ENCODE results near the gene NFU1. TPM values are rescaled to one million over a fixed set of nuclear protein-coding genes. Genes with fewer than 3 reads are reported as not detected.
A peak's percentile ranks its signal among the peaks of the same experiment; 100 is the strongest.

NFU1 gene
- total and polyA plus RNA-seq, 2 experiments from 2014 or later: 38.5 to 74.3 TPM

DNA sequence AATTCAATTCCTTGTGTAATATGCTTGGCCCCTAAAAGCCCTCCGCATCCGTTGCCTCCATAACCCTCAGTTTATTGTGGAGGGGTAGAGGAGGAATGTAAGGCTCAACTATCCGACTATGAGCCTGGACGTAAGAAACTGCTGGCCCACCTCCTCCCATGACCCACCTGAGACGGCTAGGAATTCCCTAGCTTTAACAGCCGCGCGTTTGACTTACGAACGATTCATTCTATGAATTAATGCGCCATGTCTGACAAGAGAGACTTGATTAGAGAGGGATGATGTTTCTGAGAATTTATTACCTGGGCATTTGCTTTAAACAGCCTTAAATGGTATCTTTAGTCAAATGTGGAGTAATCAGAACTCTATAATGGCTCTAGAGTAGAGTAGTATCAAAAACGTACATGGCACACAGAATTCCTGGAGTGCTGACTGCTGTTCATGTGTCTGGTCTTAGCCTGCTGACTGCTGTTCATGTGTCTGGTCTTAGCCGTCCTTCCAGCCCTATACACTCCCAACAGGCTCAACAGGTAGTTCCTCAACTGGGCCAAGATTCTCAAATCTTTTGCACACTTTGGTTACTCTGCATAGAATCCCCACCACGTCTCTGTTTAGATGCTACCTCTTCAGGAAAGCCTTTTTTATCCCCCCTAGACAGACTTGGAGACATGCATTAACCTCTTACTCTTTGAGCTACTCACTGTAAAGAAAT, 49.3 kb downstream of the NFU1 start:
- DNase-seq: no peak
- TF ChIP-seq EZH2phosphoT487 (IDR thresholded peaks at IDR 0.05; ENCODE audit: insufficient read depth, low read depth) (no peak), EZH2 (IDR thresholded peaks at IDR 0.05; ENCODE audit: insufficient read depth, poor library complexity, severe bottlenecking) (no peak)
- H3K4me3 ChIP-seq: peak overlapping the region; percentile 94
- peak overlapping the region; percentile 87 for H3K4me2 ChIP-seq (ENCODE audit: unreplicated experiment)
- H3K27ac ChIP-seq: peak overlapping the region; percentile 85
- H3K79me2 ChIP-seq (ENCODE audit: insufficient read depth): peaks cover 41% of the 10 kb centered on the region
- H4K20me1 ChIP-seq (ENCODE audit: insufficient read depth): peaks cover 8% of the 10 kb centered on the region; the same call in 1 of the 2 replicates
- H3K9ac ChIP-seq: peak overlapping the region; percentile 97
- no peaks in the 10 kb centered on the region for H3K9me2 ChIP-seq (ENCODE audit: insufficient read depth)
- peaks cover 26% of the 10 kb centered on the region for H3K4me1 ChIP-seq (ENCODE audit: insufficient read depth)
- WGBS, 2 experiments (ENCODE audit: low coverage in 1 of 2, low lambda C conversion rate in 2 of 2, missing lambda C conversion rate in 2 of 2): 72 to 74% methylated on average over 14 of the region's 14 CpGs
- no peaks in the 10 kb centered on the region for H3K27me3 ChIP-seq (replicated peaks; ENCODE audit: insufficient read depth)
- no peaks in the 10 kb centered on the region for H3K36me3 ChIP-seq (ENCODE audit: low read depth)
- peaks cover 38% of the 10 kb centered on the region for H3F3A ChIP-seq (ENCODE audit: insufficient read depth)
- H2AFZ ChIP-seq: peak overlapping the region; percentile 81
- H3K9me3 ChIP-seq (ENCODE audit: low read depth): no peaks in the 10 kb centered on the region
- in situ Hi-C loops (cut with MboI): no loop called here

DNA sequence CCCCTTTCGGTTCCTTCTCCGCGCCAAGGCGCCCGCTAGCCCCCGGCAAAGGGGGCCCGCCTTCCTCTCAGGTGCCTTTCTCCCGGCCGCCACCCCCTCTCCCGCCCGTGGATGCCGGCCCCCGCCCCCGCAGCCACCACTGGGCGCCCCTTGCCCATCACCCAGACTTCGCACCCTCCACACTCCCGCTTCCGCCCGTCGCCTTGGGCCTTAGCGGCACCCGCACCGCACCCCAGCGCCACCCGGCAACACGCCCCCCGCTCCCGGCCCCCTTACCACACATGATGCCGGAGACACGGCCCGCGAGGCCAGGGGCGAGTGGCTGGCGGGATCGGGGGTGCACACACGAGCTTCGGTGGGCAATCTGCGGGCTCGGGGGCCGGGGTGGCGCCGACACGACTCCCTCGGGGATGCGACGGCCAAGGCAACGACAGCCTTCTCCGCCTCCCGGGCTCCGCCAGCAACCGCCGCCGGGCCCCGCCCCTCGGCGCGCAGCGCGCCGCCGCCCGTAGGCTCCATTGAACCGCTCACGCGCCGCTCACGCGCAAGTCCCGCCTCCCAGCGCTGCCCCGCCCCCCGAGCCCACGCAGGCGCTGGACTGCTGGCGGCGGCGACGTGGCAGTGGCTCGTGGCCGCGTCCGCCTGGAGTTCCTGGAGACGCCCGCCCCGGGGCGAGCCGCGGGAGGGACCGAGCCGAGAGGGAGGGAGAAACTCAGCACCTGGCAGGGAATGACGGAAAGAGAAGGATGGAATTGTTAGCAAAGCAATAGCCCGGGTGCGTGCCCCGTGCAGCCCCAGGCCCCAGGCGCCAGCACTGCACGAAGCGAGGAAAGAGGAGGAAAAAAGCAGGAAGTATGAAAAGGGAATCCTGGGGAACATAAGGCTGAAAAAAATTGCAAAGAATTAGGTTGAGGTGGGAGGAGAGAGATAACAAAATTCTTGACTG, 50.2 kb downstream of the NFU1 start, which contains the start of gene GFPT1:
Gene GFPT1, minus strand, starts transcription at position 439 of the 946 bp plus-strand sequence. Its CDS starts 156 bp downstream, at position 283.
- Histone ChIP-seq H3K9me3 (ENCODE audit: low read depth) (no peaks in the 10 kb centered on the region), H3K9me2 (ENCODE audit: insufficient read depth) (no peaks in the 10 kb centered on the region), H3K27me3 (replicated peaks; ENCODE audit: insufficient read depth) (no peaks in the 10 kb centered on the region), H3F3A (ENCODE audit: insufficient read depth) (peaks cover 47% of the 10 kb centered on the region), H3K79me2 (ENCODE audit: insufficient read depth) (peaks cover 50% of the 10 kb centered on the region), H4K20me1 (ENCODE audit: insufficient read depth) (peaks cover 15% of the 10 kb centered on the region; the same call in 1 of the 2 replicates), H3K4me3 (peak within 1 kb of the TSS; percentile 94), H3K27ac (peak within 1 kb of the TSS; percentile 85), H3K4me1 (ENCODE audit: insufficient read depth) (peaks cover 35% of the 10 kb centered on the region), H3K4me2 (ENCODE audit: unreplicated experiment) (peak within 1 kb of the TSS; percentile 98), H3K36me3 (ENCODE audit: low read depth) (no peaks in the 10 kb centered on the region), H3K9ac (peak within 1 kb of the TSS; percentile 97), H2AFZ (peak within 1 kb of the TSS; percentile 81)
- TF ChIP-seq EZH2phosphoT487 (IDR thresholded peaks at IDR 0.05; ENCODE audit: insufficient read depth, low read depth): no peak
- DNase-seq: peak; percentile 98
- 1% methylated on average over 29 to 79 of the region's 97 CpGs for WGBS, 2 experiments (ENCODE audit: low coverage in 1 of 2, low lambda C conversion rate in 2 of 2, missing lambda C conversion rate in 2 of 2)
- in situ Hi-C loops (cut with MboI): no loop called here

DNA sequence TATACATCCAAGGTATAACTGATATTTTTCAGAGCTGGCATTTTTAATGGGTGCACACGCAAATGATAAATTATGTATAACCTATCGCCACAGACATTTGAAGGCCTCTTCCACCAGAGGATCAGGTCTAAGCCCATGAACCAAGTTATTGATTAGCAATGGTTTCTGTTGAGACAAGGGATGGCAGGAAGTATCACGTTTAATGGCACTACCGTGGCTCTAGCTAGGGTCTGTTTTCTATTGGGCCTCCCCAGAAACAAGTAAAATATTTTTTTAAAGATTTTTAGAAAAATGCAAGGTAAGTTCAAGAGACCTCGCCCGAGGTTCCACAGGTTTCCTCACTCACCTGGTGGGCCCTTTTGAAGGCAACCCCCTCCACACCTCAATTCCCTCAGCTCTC, 50.9 kb downstream of the NFU1 start:
- no peak for TF ChIP-seq EZH2phosphoT487 (IDR thresholded peaks at IDR 0.05; ENCODE audit: insufficient read depth, low read depth)
- Histone ChIP-seq H2AFZ (peak overlapping the region; percentile 52; the same call in 1 of the 2 replicates), H3K4me3 (peak overlapping the region; percentile 94), H3K79me2 (ENCODE audit: insufficient read depth) (peaks cover 57% of the 10 kb centered on the region), H3K4me1 (ENCODE audit: insufficient read depth) (peaks cover 42% of the 10 kb centered on the region), H3K4me2 (ENCODE audit: unreplicated experiment) (peak overlapping the region; percentile 98), H3K9me3 (ENCODE audit: low read depth) (no peaks in the 10 kb centered on the region), H3K27me3 (replicated peaks; ENCODE audit: insufficient read depth) (no peaks in the 10 kb centered on the region), H4K20me1 (ENCODE audit: insufficient read depth) (peaks cover 17% of the 10 kb centered on the region; the same call in 1 of the 2 replicates), H3K9ac (peak overlapping the region; percentile 97), H3K36me3 (ENCODE audit: low read depth) (no peaks in the 10 kb centered on the region), H3K9me2 (ENCODE audit: insufficient read depth) (no peaks in the 10 kb centered on the region), H3K27ac (peak overlapping the region; percentile 85), H3F3A (ENCODE audit: insufficient read depth) (peaks cover 52% of the 10 kb centered on the region)
- DNase-seq: peak; percentile 17
- WGBS, 2 experiments (ENCODE audit: low coverage in 1 of 2, low lambda C conversion rate in 2 of 2, missing lambda C conversion rate in 2 of 2): 1% methylated on average over 6 of the region's 6 CpGs
- in situ Hi-C loops (cut with MboI): no loop called here

DNA sequence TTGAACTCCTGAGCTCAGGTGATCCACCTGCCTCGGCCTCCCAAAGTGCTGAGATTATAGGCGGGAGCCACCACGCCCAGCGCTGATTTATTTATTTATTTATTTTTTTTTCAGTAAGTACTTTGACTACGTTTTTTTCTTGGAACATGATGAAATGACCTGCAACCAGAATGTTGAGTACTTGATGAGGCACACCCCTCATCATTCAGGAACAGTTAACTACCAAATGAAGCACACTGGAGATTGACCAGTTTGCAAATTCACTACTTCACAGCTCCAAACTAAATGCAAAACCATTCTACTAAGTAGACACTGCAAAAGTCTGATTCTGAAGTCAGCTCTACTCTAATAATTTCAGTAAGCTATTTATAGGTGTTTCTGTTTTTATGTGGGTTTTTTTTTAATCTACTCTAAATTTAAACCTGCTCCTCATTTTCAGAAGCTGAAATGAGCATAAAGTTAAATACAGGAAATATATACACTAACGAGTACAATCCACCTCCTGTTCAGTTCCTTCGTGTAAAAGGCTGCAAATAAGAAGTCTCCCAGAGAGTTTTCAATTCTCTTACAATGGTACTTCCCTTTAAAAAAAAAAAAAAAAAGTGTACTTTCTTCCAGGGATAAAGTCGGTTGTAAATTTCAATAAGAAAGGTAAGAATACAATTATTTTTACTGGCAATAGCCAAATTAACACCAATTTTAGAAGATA, 51.6 kb downstream of the NFU1 start:
- Histone ChIP-seq H3K27ac (peak overlapping the region; percentile 85), H3K4me3 (peak overlapping the region; percentile 94), H3K4me2 (ENCODE audit: unreplicated experiment) (peak overlapping the region; percentile 98), H3K4me1 (ENCODE audit: insufficient read depth) (peaks cover 47% of the 10 kb centered on the region), H3K27me3 (replicated peaks; ENCODE audit: insufficient read depth) (no peaks in the 10 kb centered on the region), H3K9ac (peak overlapping the region; percentile 97), H3K9me3 (ENCODE audit: low read depth) (no peaks in the 10 kb centered on the region), H3K79me2 (ENCODE audit: insufficient read depth) (peaks cover 64% of the 10 kb centered on the region), H3K9me2 (ENCODE audit: insufficient read depth) (no peaks in the 10 kb centered on the region), H3K36me3 (ENCODE audit: low read depth) (no peaks in the 10 kb centered on the region), H2AFZ (no peak overlapping the region), H3F3A (ENCODE audit: insufficient read depth) (peaks cover 56% of the 10 kb centered on the region), H4K20me1 (ENCODE audit: insufficient read depth) (peaks cover 24% of the 10 kb centered on the region)
- WGBS, 2 experiments (ENCODE audit: low coverage in 1 of 2, low lambda C conversion rate in 2 of 2, missing lambda C conversion rate in 2 of 2): 46 to 49% methylated on average over 8 of the region's 8 CpGs
- TF ChIP-seq EZH2 (IDR thresholded peaks at IDR 0.05; ENCODE audit: insufficient read depth, poor library complexity, severe bottlenecking) (no peak), EZH2phosphoT487 (IDR thresholded peaks at IDR 0.05; ENCODE audit: insufficient read depth, low read depth) (no peak)
- in situ Hi-C loops (cut with MboI): no loop called here
- DNase-seq: peak; percentile 63

Data from GM23248 (cell line).